Ascending aorta (tissue), 2 donors: ENCODE measurements around the gene ASPA. TPM values are rescaled to one million over a fixed set of nuclear protein-coding genes. Genes with fewer than 3 reads are reported as not detected.

Experiments
- DNase-seq, 2 donors: peaks; one replicate each; pipeline ENCODE4 v3.0.0-alpha.2; 2019; ENCODE audit warnings: low spot score in 2 of 2
- H3K27ac ChIP-seq, 2 donors: fragments of 200-600 bp; sonication (generic); one replicate each; pipeline ENCODE4 v1.5.1; 2016 to 2017; ENCODE audit warnings: mild to moderate bottlenecking in 1 of 2
- H3K27me3 ChIP-seq: fragments of 200-600 bp; sonication (generic); one replicate; pipeline ENCODE4 v1.5.1; 2017
- H3K36me3 ChIP-seq, 2 donors: fragments of 200-600 bp; sonication (generic); one replicate each; pipeline ENCODE4 v1.5.1; 2016
- H3K4me1 ChIP-seq, 2 donors: fragments of 200-600 bp; sonication (generic); one replicate each; pipeline ENCODE4 v1.5.1; 2016 to 2017; ENCODE audit warnings: mild to moderate bottlenecking in 1 of 2
- H3K4me3 ChIP-seq, 2 donors: fragments of 200-600 bp; sonication (generic); one replicate each; pipeline ENCODE4 v1.5.1; 2016 to 2017; ENCODE audit warnings: mild to moderate bottlenecking in 1 of 2
- H3K9me3 ChIP-seq, 2 donors: fragments of 200-600 bp; sonication (generic); one replicate each; pipeline ENCODE4 v1.5.1; 2016
- intact Hi-C: fragments of 100-400 bp; cut with DNase I; formaldehyde crosslinking; loops from one replicate; pipeline ENCODE4 v1.15.1; 2023
- total RNA-seq: library from RNA; depleted of rRNA; stranded (reverse); fragments of >200 nt; gene quantifications from one replicate; pipeline ENCODE4 v1.1.0, GENCODE V29; 2016
- TF ChIP-seq, protein P1 (sequence below), 3 experiments: fragments of 200-600 bp in 2 of 3; fragments of 450-650 bp in 1 of 3; sonication (generic) in 2 of 3; IDR thresholded peaks; one replicate each; pipeline ENCODE4 v1.5.1; 2016 to 2019; ENCODE audit warnings: antibody characterized with exemption in 3 of 3, mild to moderate bottlenecking in 1 of 3, moderate library complexity in 1 of 3

ASPA gene
- total RNA-seq, 1 donor from 2014 or later, result 0.11 TPM

DNA sequence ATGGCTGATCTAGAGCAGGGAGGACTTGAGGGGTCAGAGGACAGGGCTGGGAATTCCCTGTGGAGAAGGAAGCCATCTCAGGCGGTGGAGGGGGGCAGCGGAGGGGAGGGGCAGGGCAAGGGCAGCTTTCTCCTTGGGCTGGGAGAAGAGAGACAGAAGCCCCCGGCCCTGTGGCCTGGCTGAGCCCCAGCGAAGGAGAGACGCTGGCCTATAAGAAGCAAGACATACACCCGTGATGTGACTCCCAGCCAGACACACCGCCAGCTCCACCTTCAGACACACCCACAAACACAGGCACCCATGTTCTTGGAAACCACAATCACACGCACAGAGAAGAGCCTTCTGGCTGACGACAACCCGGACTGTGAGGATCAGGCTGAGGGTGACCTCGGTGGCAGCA, 71.8 kb downstream of the ASPA start:
- DNase-seq, result no peak

DNA sequence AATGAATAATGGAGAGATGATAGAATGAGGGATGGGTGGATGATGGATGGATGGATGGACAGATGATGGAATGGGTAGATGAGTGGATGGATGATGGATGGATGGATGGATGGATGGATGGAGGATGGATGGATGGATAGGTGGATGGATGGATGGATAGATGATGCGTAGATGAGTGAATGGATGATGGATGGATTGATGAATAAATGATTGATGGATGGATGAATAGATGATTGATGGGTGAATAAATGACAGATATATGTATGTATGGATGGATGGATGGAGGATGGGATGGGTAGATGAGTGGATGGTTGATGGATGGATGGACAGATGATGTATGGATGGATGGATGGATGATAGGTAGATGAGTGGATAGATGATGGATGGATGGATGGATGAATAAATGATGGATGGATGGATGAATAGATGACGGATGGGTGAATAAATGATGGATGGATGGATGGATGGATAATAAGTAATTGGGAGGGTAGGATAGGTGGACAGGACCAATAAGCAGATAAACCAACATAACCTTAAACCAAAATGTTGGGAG, 73.9 kb downstream of the ASPA start:
- H3K27me3 ChIP-seq, result no peaks in the 10 kb centered on the region
- TF ChIP-seq, protein P1, sequence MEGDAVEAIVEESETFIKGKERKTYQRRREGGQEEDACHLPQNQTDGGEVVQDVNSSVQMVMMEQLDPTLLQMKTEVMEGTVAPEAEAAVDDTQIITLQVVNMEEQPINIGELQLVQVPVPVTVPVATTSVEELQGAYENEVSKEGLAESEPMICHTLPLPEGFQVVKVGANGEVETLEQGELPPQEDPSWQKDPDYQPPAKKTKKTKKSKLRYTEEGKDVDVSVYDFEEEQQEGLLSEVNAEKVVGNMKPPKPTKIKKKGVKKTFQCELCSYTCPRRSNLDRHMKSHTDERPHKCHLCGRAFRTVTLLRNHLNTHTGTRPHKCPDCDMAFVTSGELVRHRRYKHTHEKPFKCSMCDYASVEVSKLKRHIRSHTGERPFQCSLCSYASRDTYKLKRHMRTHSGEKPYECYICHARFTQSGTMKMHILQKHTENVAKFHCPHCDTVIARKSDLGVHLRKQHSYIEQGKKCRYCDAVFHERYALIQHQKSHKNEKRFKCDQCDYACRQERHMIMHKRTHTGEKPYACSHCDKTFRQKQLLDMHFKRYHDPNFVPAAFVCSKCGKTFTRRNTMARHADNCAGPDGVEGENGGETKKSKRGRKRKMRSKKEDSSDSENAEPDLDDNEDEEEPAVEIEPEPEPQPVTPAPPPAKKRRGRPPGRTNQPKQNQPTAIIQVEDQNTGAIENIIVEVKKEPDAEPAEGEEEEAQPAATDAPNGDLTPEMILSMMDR (IDR thresholded peaks at IDR 0.05), result no peak
- H3K36me3 ChIP-seq, result no peaks in the 10 kb centered on the region
- no peak overlapping the region for H3K27ac ChIP-seq
- H3K4me1 ChIP-seq, result no peaks in the 10 kb centered on the region
- no peak overlapping the region for H3K4me3 ChIP-seq
- H3K9me3 ChIP-seq, result no peaks in the 10 kb centered on the region
- intact Hi-C loops, result no loop called here
- DNase-seq, result no peak

More for the DNA sequence above, 71.8 kb downstream of the ASPA start:
- Histone ChIP-seq H3K4me1 (no peaks in the 10 kb centered on the region), H3K4me3 (no peak overlapping the region), H3K9me3 (no peaks in the 10 kb centered on the region), H3K36me3 (no peaks in the 10 kb centered on the region), H3K27ac (no peak overlapping the region), H3K27me3 (no peaks in the 10 kb centered on the region)
- intact Hi-C loops, result no loop called here
- TF ChIP-seq, protein P1 (IDR thresholded peaks at IDR 0.05), result no peak

DNA sequence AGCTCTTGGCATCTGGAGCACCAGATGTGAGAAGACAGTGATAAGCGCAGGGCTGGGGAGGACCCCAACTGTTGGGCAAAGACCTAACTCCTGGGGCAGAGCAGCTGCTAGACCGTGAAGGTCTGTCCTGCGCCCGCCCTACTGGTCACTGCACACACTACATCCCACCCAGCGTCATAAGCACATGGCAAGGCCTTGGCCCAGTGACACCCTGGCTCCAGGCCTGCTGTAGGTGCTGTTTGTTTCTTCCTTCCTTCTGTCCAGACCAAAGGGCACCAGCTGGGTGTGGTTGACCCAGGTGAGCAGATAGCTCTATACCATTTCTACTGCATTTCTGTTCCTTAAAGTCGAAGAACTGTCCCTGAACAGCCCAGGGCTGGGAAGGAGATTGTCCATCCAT, 75.4 kb downstream of the ASPA start:
- DNase-seq, result no peak
- no peaks in the 10 kb centered on the region for H3K27me3 ChIP-seq
- no peaks in the 10 kb centered on the region for H3K36me3 ChIP-seq
- no peaks in the 10 kb centered on the region for H3K4me1 ChIP-seq
- intact Hi-C loops, result no loop called here
- no peaks in the 10 kb centered on the region for H3K9me3 ChIP-seq
- TF ChIP-seq, protein P1 (IDR thresholded peaks at IDR 0.05), result no peak
- H3K27ac ChIP-seq, result no peak overlapping the region
- no peak overlapping the region for H3K4me3 ChIP-seq

DNA sequence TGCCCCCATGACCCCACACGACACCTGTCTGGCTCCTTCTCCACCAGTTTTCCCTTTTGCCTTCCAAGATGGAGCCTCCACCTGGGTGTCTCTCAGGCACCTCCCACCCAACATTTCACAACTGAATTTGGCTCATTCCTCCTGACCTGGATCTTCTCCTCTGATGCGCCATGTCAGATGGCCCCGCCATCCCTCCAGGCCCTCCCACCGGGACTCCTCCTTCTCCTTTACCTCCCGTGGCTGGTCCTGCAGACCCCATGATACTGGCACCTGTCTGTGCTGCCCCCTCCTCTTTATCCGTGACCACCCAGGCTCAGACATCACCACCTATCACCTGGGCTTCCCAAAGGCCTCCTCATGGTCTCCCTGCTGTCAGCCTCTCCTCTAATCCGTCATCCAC, 77.1 kb downstream of the ASPA start:
- H3K36me3 ChIP-seq, result no peaks in the 10 kb centered on the region
- no peaks in the 10 kb centered on the region for H3K27me3 ChIP-seq
- no peak for DNase-seq
- H3K4me1 ChIP-seq, result no peaks in the 10 kb centered on the region
- H3K4me3 ChIP-seq, result no peak overlapping the region
- no peak overlapping the region for H3K27ac ChIP-seq
- TF ChIP-seq, protein P1 (IDR thresholded peaks at IDR 0.05), result no peak
- H3K9me3 ChIP-seq, result no peaks in the 10 kb centered on the region
- intact Hi-C loops, result no loop called here

Other genes starting within 250 kb of the ASPA start
- gene OR3A1, start 177.6 kb upstream of the ASPA start, total RNA-seq, result not detected
- not detected for gene OR3A2, start 89.7 kb upstream of the ASPA start, total RNA-seq
- not detected for gene OR1E1, start 77.6 kb upstream of the ASPA start, total RNA-seq
- gene OR3A3, start 64.6 kb upstream of the ASPA start, total RNA-seq, result not detected
- not detected for gene OR1E2, start 42.2 kb upstream of the ASPA start, total RNA-seq
- gene SPATA22, start 4.2 kb upstream of the ASPA start, total RNA-seq, result not detected
- gene TRPV3, start 81.8 kb downstream of the ASPA start, total RNA-seq, result 0.11 TPM
- 15.9 TPM for gene TRPV1, start 133.4 kb downstream of the ASPA start, total RNA-seq
- 0.32 TPM for gene SHPK, start 160.3 kb downstream of the ASPA start, total RNA-seq
- 16.7 TPM for gene CTNS, start 160.8 kb downstream of the ASPA start, total RNA-seq
- 165 TPM for gene TAX1BP3, start 192.6 kb downstream of the ASPA start, total RNA-seq
- 75.0 TPM for gene EMC6, start 192.8 kb downstream of the ASPA start, total RNA-seq
- gene P2RX5, start 220.2 kb downstream of the ASPA start, total RNA-seq, result not detected
- gene HASPIN, start 247.9 kb downstream of the ASPA start, total RNA-seq, result 2.7 TPM